ENCODE data around the gene SHISA2. TPM values are rescaled to one million over a fixed set of nuclear protein-coding genes. Genes with fewer than 3 reads are reported as not detected.

SHISA2 gene
- total RNA-seq, 2 experiments from 2014 or later = 0.52 to 0.69 TPM

- Mint-ChIP-seq H3K4me3 (no peak overlapping the region), H3K27ac (no peak overlapping the region), H3K27me3 (ENCODE audit: low read depth) (no peaks in the 10 kb centered on the region), H3K9me3 (no peaks in the 10 kb centered on the region), H3K36me3 (ENCODE audit: low read depth) (peaks cover 13% of the 10 kb centered on the region), H3K4me1 (ENCODE audit: low read depth) (peaks cover 28% of the 10 kb centered on the region)
- intact Hi-C loops (cut with micrococcal nuclease) = loop anchor here (5.0 kb wide), 1 partner anchor 208 kb away; no protein-coding TSS in a partner anchor
- no peak for DNase-seq
- CTCF ChIA-PET = no interaction called here
Observed at GRCh38 chr13:26015271-26016125, 36.3 kb downstream of the SHISA2 start.

GRCh38 chr13:26012995-26013394, 38.8 kb downstream of the SHISA2 start:
- intact Hi-C loops (cut with micrococcal nuclease) = loop anchor here (2.0 to 5.0 kb wide), 3 partner anchors 40 to 141 kb away; no protein-coding TSS in a partner anchor
- H3K27ac Mint-ChIP-seq = no peak overlapping the region
- no peaks in the 10 kb centered on the region for H3K27me3 Mint-ChIP-seq (ENCODE audit: low read depth)
- no peaks in the 10 kb centered on the region for H3K36me3 Mint-ChIP-seq (ENCODE audit: low read depth)
- peaks cover 25% of the 10 kb centered on the region for H3K4me1 Mint-ChIP-seq (ENCODE audit: low read depth)
- H3K4me3 Mint-ChIP-seq = peak overlapping the region; percentile 74
- CTCF ChIA-PET = interaction anchor here (0.6 kb wide), 1 partner anchor 31 kb away, joined by 3 read pairs; no protein-coding TSS in a partner anchor
- H3K9me3 Mint-ChIP-seq = no peaks in the 10 kb centered on the region
- no peak for DNase-seq

- Mint-ChIP-seq H3K27ac (peak overlapping the region; percentile 72), H3K4me3 (peak overlapping the region; percentile 74), H3K4me1 (ENCODE audit: low read depth) (peaks cover 25% of the 10 kb centered on the region), H3K36me3 (ENCODE audit: low read depth) (no peaks in the 10 kb centered on the region), H3K27me3 (ENCODE audit: low read depth) (no peaks in the 10 kb centered on the region), H3K9me3 (no peaks in the 10 kb centered on the region)
- peak; percentile 70 for DNase-seq
- CTCF ChIA-PET = interaction anchor here (0.6 kb wide), 2 partner anchors 32 to 440 kb away, joined by 3 read pairs; no protein-coding TSS in a partner anchor
- intact Hi-C loops (cut with micrococcal nuclease) = loop anchor here (2.0 to 5.0 kb wide), 3 partner anchors 39 to 140 kb away; no protein-coding TSS in a partner anchor
Observed at GRCh38 chr13:26011996-26012821, 39.6 kb downstream of the SHISA2 start.

GRCh38 chr13:26011208-26011573, 40.6 kb downstream of the SHISA2 start:
- CTCF ChIA-PET = interaction anchor here (0.8 kb wide), 1 partner anchor 182 kb away, joined by 3 read pairs; no protein-coding TSS in a partner anchor
- H3K27ac Mint-ChIP-seq = no peak overlapping the region
- H3K36me3 Mint-ChIP-seq (ENCODE audit: low read depth) = no peaks in the 10 kb centered on the region
- DNase-seq = no peak
- no peak overlapping the region for H3K4me3 Mint-ChIP-seq
- no peaks in the 10 kb centered on the region for H3K27me3 Mint-ChIP-seq (ENCODE audit: low read depth)
- peaks cover 18% of the 10 kb centered on the region for H3K4me1 Mint-ChIP-seq (ENCODE audit: low read depth)
- intact Hi-C loops (cut with micrococcal nuclease) = loop anchor here (5.0 kb wide), 1 partner anchor 139 kb away; no protein-coding TSS in a partner anchor
- H3K9me3 Mint-ChIP-seq = no peaks in the 10 kb centered on the region

- H3K4me1 Mint-ChIP-seq (ENCODE audit: low read depth) = peaks cover 15% of the 10 kb centered on the region
- DNase-seq = no peak
- H3K4me3 Mint-ChIP-seq = no peak overlapping the region
- CTCF ChIA-PET = interaction anchor here (0.8 kb wide), 1 partner anchor 181 kb away, joined by 3 read pairs; no protein-coding TSS in a partner anchor
- no peak overlapping the region for H3K27ac Mint-ChIP-seq
- no peaks in the 10 kb centered on the region for H3K27me3 Mint-ChIP-seq (ENCODE audit: low read depth)
- H3K9me3 Mint-ChIP-seq = no peaks in the 10 kb centered on the region
- intact Hi-C loops (cut with micrococcal nuclease) = loop anchor here (5.0 kb wide), 1 partner anchor 138 kb away; no protein-coding TSS in a partner anchor
- no peaks in the 10 kb centered on the region for H3K36me3 Mint-ChIP-seq (ENCODE audit: low read depth)
Observed at GRCh38 chr13:26010487-26011207, 41.2 kb downstream of the SHISA2 start.

- Mint-ChIP-seq H3K36me3 (ENCODE audit: low read depth) (peaks cover 1% of the 10 kb centered on the region), H3K9me3 (peaks cover 6% of the 10 kb centered on the region), H3K27ac (no peak overlapping the region), H3K27me3 (ENCODE audit: low read depth) (no peaks in the 10 kb centered on the region), H3K4me1 (ENCODE audit: low read depth) (peaks cover 12% of the 10 kb centered on the region), H3K4me3 (no peak overlapping the region)
- intact Hi-C loops (cut with micrococcal nuclease) = no loop called here
- CTCF ChIA-PET = interaction anchor here (0.6 to 0.7 kb wide), 2 partner anchors 84 to 280 kb away, joined by 3 to 4 read pairs; no protein-coding TSS in a partner anchor
- DNase-seq = no peak
Observed at GRCh38 chr13:26007261-26008125, 44.3 kb downstream of the SHISA2 start.

Other genes starting within 250 kb of the SHISA2 start
- 10 to 100 TPM; 38.2 to 39.4 TPM for gene RNF6, start 170.3 kb upstream of the SHISA2 start, total RNA-seq
- 10 to 100 TPM; 15.4 to 15.9 TPM for gene CDK8, start 202.1 kb upstream of the SHISA2 start, total RNA-seq